GM23338 (cell line): ENCODE data around the gene C19orf18. TPM values are rescaled to one million over a fixed set of nuclear protein-coding genes. Genes with fewer than 3 reads are reported as not detected.

Experiments
- ATAC-seq: fragments of 200-7000 bp; cut with Tn5 transposase; 3 replicates; pipeline ENCODE4 v1.9.1; 2020
- DNase-seq: peaks from one replicate; pipeline ENCODE4 v3.0.0-alpha.2; 2015; ENCODE audit warnings: low spot score
- H2AFZ ChIP-seq: fragments of 200-600 bp; sonication (generic); 2 replicates; pipeline ENCODE4 v1.8.0; 2016; ENCODE audit warnings: antibody characterized with exemption, mild to moderate bottlenecking, moderate library complexity
- H3F3A ChIP-seq: fragments of 200-600 bp; sonication (generic); replicated peaks from 2 replicates; pipeline ENCODE4 v1.8.0; 2017; ENCODE audit warnings: antibody characterized with exemption, mixed run types, low read depth
- H3K27ac ChIP-seq: fragments of 200-600 bp; sonication (generic); 2 replicates; pipeline ENCODE4 v1.6.1; 2016; ENCODE audit warnings: low read depth
- H3K27me3 ChIP-seq: fragments of 200-600 bp; sonication (generic); 2 replicates; pipeline ENCODE4 v1.8.0; 2016; ENCODE audit warnings: mild to moderate bottlenecking, mixed run types, moderate library complexity; ENCODE audit not compliant: insufficient read depth
- H3K36me3 ChIP-seq: fragments of 200-600 bp; sonication (generic); 2 replicates; pipeline ENCODE4 v1.8.0; 2016; ENCODE audit warnings: mild to moderate bottlenecking; ENCODE audit not compliant: insufficient read depth
- H3K4me1 ChIP-seq: fragments of 200-600 bp; sonication (generic); 2 replicates; pipeline ENCODE4 v1.8.0; 2016; ENCODE audit warnings: mild to moderate bottlenecking, moderate library complexity; ENCODE audit not compliant: insufficient read depth
- H3K4me2 ChIP-seq: fragments of 200-600 bp; sonication (generic); 2 replicates; pipeline ENCODE4 v1.7.1; 2017; ENCODE audit warnings: mixed run types
- H3K4me3 ChIP-seq: fragments of 200-600 bp; sonication (generic); 2 replicates; pipeline ENCODE4 v1.6.1; 2016; ENCODE audit warnings: mixed run types
- H3K79me2 ChIP-seq: fragments of 200-600 bp; sonication (generic); replicated peaks from 2 replicates; pipeline ENCODE4 v1.8.0; 2017; ENCODE audit warnings: mild to moderate bottlenecking; ENCODE audit not compliant: insufficient read depth
- H3K9me2 ChIP-seq: fragments of 200-600 bp; sonication (generic); 2 replicates; pipeline ENCODE4 v1.8.0; 2017; ENCODE audit not compliant: insufficient read depth
- H4K20me1 ChIP-seq: fragments of 200-600 bp; sonication (generic); replicated peaks from 2 replicates; pipeline ENCODE4 v1.8.0; 2017; ENCODE audit warnings: mild to moderate bottlenecking; ENCODE audit not compliant: insufficient read depth
- H3K27ac Mint-ChIP-seq: 2 replicates; pipeline ENCODE4 v1.8.0; 2020; ENCODE audit warnings: inconsistent platforms, mild to moderate bottlenecking, moderate library complexity, mixed read lengths
- H3K27me3 Mint-ChIP-seq: 3 replicates; pipeline ENCODE4 v1.8.0; 2022; ENCODE audit warnings: low read depth, mild to moderate bottlenecking, moderate library complexity, mixed read lengths, inconsistent platforms; ENCODE audit not compliant: insufficient read depth, poor library complexity
- H3K36me3 Mint-ChIP-seq: 3 replicates; pipeline ENCODE4 v1.8.0; 2021; ENCODE audit warnings: low read depth, mild to moderate bottlenecking, inconsistent platforms, moderate library complexity, mixed read lengths
- H3K4me1 Mint-ChIP-seq: 3 replicates; pipeline ENCODE4 v1.8.0; 2020; ENCODE audit warnings: mild to moderate bottlenecking, inconsistent platforms, mixed read lengths
- H3K4me3 Mint-ChIP-seq: 3 replicates; pipeline ENCODE4 v1.8.0; 2021; ENCODE audit warnings: moderate library complexity, mild to moderate bottlenecking, inconsistent platforms, mixed read lengths
- H3K9me3 Mint-ChIP-seq: 3 replicates; pipeline ENCODE4 v1.8.0; 2020; ENCODE audit warnings: moderate library complexity, mild to moderate bottlenecking, inconsistent platforms, mixed read lengths
- CREB1 ChIP-seq: fragments of 250-450 bp; sonication (Bioruptor Pico); IDR thresholded peaks from 2 replicates; pipeline ENCODE4 v1.5.0; 2020; ENCODE audit warnings: low read depth, mild to moderate bottlenecking, moderate library complexity
- CTCF ChIP-seq, 2 experiments: fragments of 200-600 bp in 1 of 2; sonication (generic) in 1 of 2; conservative IDR thresholded peaks; 2 replicates each; pipeline versions ENCODE4 v1.5.1 to v1.6.1; 2016 to 2017; ENCODE audit warnings: antibody characterized with exemption in 2 of 2, low read depth in 2 of 2, mild to moderate bottlenecking in 2 of 2, moderate library complexity in 1 of 2
- ETS1 ChIP-seq: IDR thresholded peaks from 2 replicates; pipeline ENCODE4 v1.6.1; 2016; ENCODE audit warnings: antibody characterized with exemption
- EZH2 ChIP-seq: fragments of 200-600 bp; sonication (generic); IDR thresholded peaks from one replicate; pipeline ENCODE4 v1.8.0; 2017; ENCODE audit warnings: antibody characterized with exemption, mild to moderate bottlenecking, low read depth; ENCODE audit not compliant: unreplicated experiment
- NANOG ChIP-seq: IDR thresholded peaks from 2 replicates; pipeline ENCODE4 v1.6.1; 2016; ENCODE audit warnings: antibody characterized with exemption, borderline replicate concordance
- REST ChIP-seq: IDR thresholded peaks from one replicate; pipeline ENCODE4 v1.6.1; 2018; ENCODE audit warnings: antibody characterized with exemption; ENCODE audit not compliant: unreplicated experiment
- ZNF114 ChIP-seq: fragments of 250-450 bp; sonication (Bioruptor Pico); IDR thresholded peaks from 2 replicates; pipeline ENCODE4 v1.5.0; 2020; ENCODE audit warnings: mild to moderate bottlenecking, moderate library complexity
- ZNF331 ChIP-seq: fragments of 250-450 bp; sonication (Bioruptor Pico); IDR thresholded peaks from 2 replicates; pipeline ENCODE4 v1.5.0; 2020; ENCODE audit warnings: low read depth, mild to moderate bottlenecking, moderate library complexity
- ZNF462 ChIP-seq: fragments of 250-450 bp; sonication (Bioruptor Pico); IDR thresholded peaks from 2 replicates; pipeline ENCODE4 v1.5.0; 2020; ENCODE audit warnings: mild to moderate bottlenecking, moderate library complexity
- polyA plus RNA-seq: library from polyadenylated mRNA; unstranded; fragments of >200 nt; fragmentation: Nextera tagmentation; extraction: Ambion mirVana; gene quantifications from 2 replicates; pipeline ENCODE4 v1.2.1, GENCODE V29; 2016
- total RNA-seq: library from RNA; depleted of rRNA; stranded (reverse); fragments of >200 nt; shearing (Covaris generic); gene quantifications from 2 replicates; pipeline ENCODE4 v1.2.3, GENCODE V29; 2014

C19orf18 gene
- total and polyA plus RNA-seq, 2 experiments from 2014 or later: 1.0 TPM; not detected in 1

- peaks cover 50% of the 10 kb centered on the region for H3K9me3 Mint-ChIP-seq
- no peak for ATAC-seq
- 0 out of 2 replicates have a peak, but pooled peaks cover 3% of the 10 kb centered on the region for H3K9me2 ChIP-seq
- H4K20me1 ChIP-seq: peaks cover 14% of the 10 kb centered on the region
- TF ChIP-seq REST (no peak), EZH2 (no peak), ZNF462 (no peak), NANOG (no peak), ETS1 (no peak), CTCF (conservative IDR thresholded peaks at IDR 0.05; ENCODE audit: low read depth in 2 of 2) (no peak), ZNF114 (CRISPR knock-in tag) (no peak), ZNF331 (no peak), CREB1 (CRISPR knock-in tag) (no peak)
- H3K4me1 ChIP-seq: peaks cover 8% of the 10 kb centered on the region
- H3K27ac Mint-ChIP-seq: no peak overlapping the region
- H3K36me3 Mint-ChIP-seq: peaks cover 17% of the 10 kb centered on the region
- H3K4me3 Mint-ChIP-seq: no peak overlapping the region
- H3K27me3 ChIP-seq: no peaks in the 10 kb centered on the region
- no peak overlapping the region for H3K4me3 ChIP-seq
- no peak overlapping the region for H2AFZ ChIP-seq
- H3K27ac ChIP-seq: no peak overlapping the region
- peaks cover 9% of the 10 kb centered on the region for H3K27me3 Mint-ChIP-seq
- no peak overlapping the region for H3K4me2 ChIP-seq
- no peaks in the 10 kb centered on the region for H3K36me3 ChIP-seq
- H3F3A ChIP-seq: no peaks in the 10 kb centered on the region
- no peak for DNase-seq
- peaks cover 28% of the 10 kb centered on the region for H3K79me2 ChIP-seq
- H3K4me1 Mint-ChIP-seq: peaks cover 12% of the 10 kb centered on the region
These were observed 24.6 kb downstream of the C19orf18 start for GRCh38 chr19:57949702-57950101.
